Upper lobe of left lung (tissue), 6 donors: ENCODE data around the gene FAM83G. TPM values are rescaled to one million over a fixed set of nuclear protein-coding genes. Genes with fewer than 3 reads are reported as not detected.

Experiments used
- ATAC-seq, 2 donors: fragments of 200-7000 bp; cut with Tn5 transposase; one replicate each; pipeline ENCODE4 v1.9.1; 2022; ENCODE audit warnings: mild to moderate bottlenecking in 2 of 2, moderate library complexity in 2 of 2; ENCODE audit not compliant: low FRiP score in 2 of 2
- DNase-seq, 2 donors: peaks; one replicate each; pipeline ENCODE4 v3.0.0-alpha.2; 2019 to 2020
- H3K27ac ChIP-seq, 4 donors: fragments of 200-600 bp; sonication (generic); one replicate each; pipeline ENCODE4 v1.5.1; 2016 to 2019
- H3K27me3 ChIP-seq, 4 donors: fragments of 200-600 bp; sonication (generic); one replicate each; pipeline ENCODE4 v1.5.1; 2017 to 2019
- H3K36me3 ChIP-seq, 4 donors: fragments of 200-600 bp; sonication (generic); one replicate each; pipeline ENCODE4 v1.5.1; 2016 to 2019
- H3K4me1 ChIP-seq, 4 donors: fragments of 200-600 bp; sonication (generic); one replicate each; pipeline ENCODE4 v1.5.1; 2018 to 2019
- H3K4me3 ChIP-seq, 4 donors: fragments of 200-600 bp; sonication (generic); one replicate each; pipeline ENCODE4 v1.5.1; 2017 to 2019; ENCODE audit warnings: mild to moderate bottlenecking in 2 of 4, moderate library complexity in 1 of 4
- H3K9me3 ChIP-seq, 4 donors: fragments of 200-600 bp; sonication (generic); one replicate each; pipeline ENCODE4 v1.5.1; 2018 to 2019
- CTCF ChIP-seq, 6 experiments: fragments of 450-650 bp in 4 of 6; fragments of 200-600 bp in 2 of 6; sonication (generic) in 2 of 6; IDR thresholded peaks; one replicate each; pipeline ENCODE4 v1.5.1; 2016 to 2019; ENCODE audit warnings: antibody characterized with exemption in 6 of 6
- EP300 ChIP-seq, 4 donors: sonication (generic); formaldehyde crosslinking; IDR thresholded peaks; one replicate each; pipeline ENCODE4 v1.5.1; 2017; ENCODE audit warnings: antibody characterized with exemption in 4 of 4, control low read depth in 2 of 4
- POLR2A ChIP-seq, 4 donors: fragments of 450-650 bp; IDR thresholded peaks; one replicate each; pipeline ENCODE4 v1.5.1; 2016 to 2017; ENCODE audit warnings: antibody characterized with exemption in 4 of 4, mild to moderate bottlenecking in 2 of 4
- POLR2AphosphoS5 ChIP-seq, 2 donors: sonication (generic); formaldehyde crosslinking; IDR thresholded peaks; one replicate each; pipeline ENCODE4 v1.5.1; 2017; ENCODE audit warnings: antibody characterized with exemption in 2 of 2
- WGBS, 2 donors: methylation state at CpG; one replicate each; pipeline ENCODE4 v1.1.5; 2017 to 2018; 5-methylcytosine and 5-hydroxymethylcytosine counted together
- total RNA-seq, 6 donors: library from RNA; depleted of rRNA in 4 of 6; stranded (reverse); fragments of >200 nt in 4 of 6; gene quantifications; one replicate each; pipeline versions ENCODE4 v1.1.0 to v1.2.1, GENCODE V29; 2016 to 2021
- donor health status: DM: no; HTN: no; CAD: no; lungs with moderate emphysema.
- donor health status: DM: no; HTN: yes; CAD: no; lungs with severe emphysema.

Gene FAM83G
- total RNA-seq, 6 donors from 2014 or later = 3.1 to 17.2 (median 11.2) TPM

GRCh38 chr17:18981642-18982424, 22.7 kb downstream of the FAM83G start:
- Histone ChIP-seq H3K4me1 (no peaks in the 10 kb centered on the region), H3K27ac (no peak overlapping the region), H3K27me3 (no peaks in the 10 kb centered on the region), H3K36me3 (peaks cover 0 to 23% (median 11%) of the 10 kb centered on the region in 4 donors), H3K9me3 (no peaks in the 10 kb centered on the region), H3K4me3 (no peak overlapping the region)
- WGBS, 2 donors = 83 to 92% methylated on average over 10 to 29 of the region's 30 CpGs
- ATAC-seq (no peak), DNase-seq (peak in 1 of 2 donors; percentile 78)
- TF ChIP-seq CTCF (IDR thresholded peaks at IDR 0.05) = no peak
- TF ChIP-seq POLR2A (IDR thresholded peaks at IDR 0.05) = no peak
- TF ChIP-seq EP300 (IDR thresholded peaks at IDR 0.05) = no peak
- TF ChIP-seq POLR2AphosphoS5 (IDR thresholded peaks at IDR 0.05) = no peak

DNA sequence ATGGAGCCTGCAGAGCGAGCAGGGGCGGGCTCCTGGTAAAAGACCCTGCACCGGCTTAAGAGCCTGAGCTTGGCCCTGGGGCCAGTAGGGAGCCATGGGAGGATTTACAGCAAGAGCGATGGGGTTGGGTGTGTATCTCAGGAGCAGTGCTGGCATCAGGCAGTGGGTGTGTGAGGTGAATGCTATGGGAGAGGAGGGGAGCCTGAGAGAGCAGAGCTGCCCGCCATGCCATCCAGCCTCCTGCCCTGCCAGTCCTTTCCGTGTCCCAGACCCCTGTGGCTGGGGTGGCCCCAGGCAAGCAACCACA, 23.3 kb downstream of the FAM83G start:
- ATAC-seq = no peak
- 96 to 97% methylated on average over 4 to 6 of the region's 6 CpGs for WGBS, 2 donors

GRCh38 chr17:18980682-18981334, 23.8 kb downstream of the FAM83G start:
- ATAC-seq (no peak), DNase-seq (no peak)
- no peaks in the 10 kb centered on the region for H3K27me3 ChIP-seq
- H3K9me3 ChIP-seq = no peaks in the 10 kb centered on the region
- no peak overlapping the region for H3K4me3 ChIP-seq
- H3K27ac ChIP-seq = no peak overlapping the region
- no peak for TF ChIP-seq POLR2AphosphoS5 (IDR thresholded peaks at IDR 0.05)
- no peak for TF ChIP-seq CTCF (IDR thresholded peaks at IDR 0.05)
- no peak for TF ChIP-seq EP300 (IDR thresholded peaks at IDR 0.05)
- TF ChIP-seq POLR2A (IDR thresholded peaks at IDR 0.05) = no peak
- no peaks in the 10 kb centered on the region for H3K4me1 ChIP-seq
- peaks cover 0 to 26% (median 11%) of the 10 kb centered on the region in 4 donors for H3K36me3 ChIP-seq
- 89 to 94% methylated on average over 10 to 13 of the region's 13 CpGs for WGBS, 2 donors

More for the DNA sequence above, 23.3 kb downstream of the FAM83G start:
- Histone ChIP-seq H3K36me3 (peaks cover 0 to 26% (median 11%) of the 10 kb centered on the region in 4 donors), H3K27ac (no peak overlapping the region), H3K27me3 (no peaks in the 10 kb centered on the region), H3K4me1 (no peaks in the 10 kb centered on the region), H3K9me3 (no peaks in the 10 kb centered on the region), H3K4me3 (no peak overlapping the region)
- no peak for DNase-seq
- TF ChIP-seq EP300 (IDR thresholded peaks at IDR 0.05) = no peak
- TF ChIP-seq POLR2AphosphoS5 (IDR thresholded peaks at IDR 0.05) = no peak
- no peak for TF ChIP-seq CTCF (IDR thresholded peaks at IDR 0.05)
- TF ChIP-seq POLR2A (IDR thresholded peaks at IDR 0.05) = no peak

DNA sequence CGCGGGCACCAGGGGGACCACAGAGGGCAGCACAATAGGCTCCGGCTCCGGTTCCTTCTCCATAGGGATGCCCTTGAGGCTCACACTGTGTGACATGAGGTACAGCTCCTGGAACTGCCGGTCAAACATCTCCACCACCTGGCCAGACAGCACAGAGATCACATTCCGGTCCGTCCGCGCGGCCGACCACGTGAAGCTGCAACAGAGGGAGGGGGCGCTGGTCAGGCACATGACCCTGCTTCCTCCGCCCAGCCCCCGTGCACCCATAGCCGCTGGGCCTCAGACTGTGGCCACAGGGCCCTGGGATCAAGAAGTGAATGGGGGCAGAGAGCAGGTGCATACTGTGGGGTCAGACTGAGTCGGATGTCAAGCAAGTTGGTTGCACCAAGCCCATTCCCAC, 25.9 kb downstream of the FAM83G start:
- WGBS, 2 donors = 96% methylated on average over 11 to 17 of the region's 17 CpGs
- Histone ChIP-seq H3K27me3 (no peaks in the 10 kb centered on the region), H3K27ac (no peak overlapping the region), H3K36me3 (peaks cover 0 to 26% (median 11%) of the 10 kb centered on the region in 4 donors), H3K4me1 (no peaks in the 10 kb centered on the region), H3K9me3 (no peaks in the 10 kb centered on the region), H3K4me3 (no peak overlapping the region)
- DNase-seq (no peak), ATAC-seq (no peak)
- TF ChIP-seq EP300 (IDR thresholded peaks at IDR 0.05) = no peak
- no peak for TF ChIP-seq CTCF (IDR thresholded peaks at IDR 0.05)
- no peak for TF ChIP-seq POLR2AphosphoS5 (IDR thresholded peaks at IDR 0.05)
- TF ChIP-seq POLR2A (IDR thresholded peaks at IDR 0.05) = no peak
